GM20000 (cell line): ENCODE results near the gene PRSS27.

Experiments
- DNase-seq: peaks from one replicate; pipeline ENCODE4 v3.0.0; 2012; ENCODE audit warnings: low spot score
- TF ChIP-seq, protein P1 (sequence below): IDR thresholded peaks from 2 replicates; pipeline ENCODE4 v1.5.1; 2012; ENCODE audit warnings: mild to moderate bottlenecking, control low read depth; ENCODE audit errors: extremely low read depth, missing control alignments

PRSS27 gene

DNA sequence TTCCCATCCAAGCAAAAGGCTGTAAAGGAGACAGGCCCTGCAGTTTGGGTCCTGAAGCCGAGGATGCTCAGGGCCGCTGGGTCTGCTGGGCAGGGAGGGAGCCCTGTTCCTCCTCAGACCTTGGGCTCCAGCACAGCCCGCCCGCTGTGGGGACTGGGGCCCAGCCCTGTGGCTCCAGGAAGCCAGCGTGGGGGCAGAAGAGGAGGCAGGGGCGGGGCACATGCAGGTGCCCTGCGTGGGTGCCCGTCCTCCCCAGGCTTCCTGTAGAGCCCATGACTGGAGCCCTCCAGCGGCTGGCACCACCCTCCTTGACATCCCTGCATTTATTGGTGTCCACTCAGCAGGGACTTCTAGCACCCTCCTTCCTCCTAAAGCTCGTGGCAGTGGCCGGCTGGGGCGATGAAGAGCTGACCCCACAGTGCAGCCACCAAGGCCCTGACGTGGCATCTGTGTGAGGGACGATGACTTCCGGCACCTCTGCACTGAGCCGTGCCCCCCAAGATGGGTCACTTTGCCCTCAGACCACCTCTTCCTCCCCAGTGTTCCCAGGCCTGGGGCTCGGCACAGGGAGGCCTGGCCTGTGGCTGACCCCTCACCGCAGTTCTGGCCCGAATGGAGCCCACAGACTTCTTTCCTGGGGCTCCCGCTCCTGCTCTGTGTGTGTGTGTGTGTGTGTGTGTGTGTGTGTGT lies 9.9 kb downstream of the PRSS27 start:
- DNase-seq: no peak
- TF ChIP-seq, protein P1, sequence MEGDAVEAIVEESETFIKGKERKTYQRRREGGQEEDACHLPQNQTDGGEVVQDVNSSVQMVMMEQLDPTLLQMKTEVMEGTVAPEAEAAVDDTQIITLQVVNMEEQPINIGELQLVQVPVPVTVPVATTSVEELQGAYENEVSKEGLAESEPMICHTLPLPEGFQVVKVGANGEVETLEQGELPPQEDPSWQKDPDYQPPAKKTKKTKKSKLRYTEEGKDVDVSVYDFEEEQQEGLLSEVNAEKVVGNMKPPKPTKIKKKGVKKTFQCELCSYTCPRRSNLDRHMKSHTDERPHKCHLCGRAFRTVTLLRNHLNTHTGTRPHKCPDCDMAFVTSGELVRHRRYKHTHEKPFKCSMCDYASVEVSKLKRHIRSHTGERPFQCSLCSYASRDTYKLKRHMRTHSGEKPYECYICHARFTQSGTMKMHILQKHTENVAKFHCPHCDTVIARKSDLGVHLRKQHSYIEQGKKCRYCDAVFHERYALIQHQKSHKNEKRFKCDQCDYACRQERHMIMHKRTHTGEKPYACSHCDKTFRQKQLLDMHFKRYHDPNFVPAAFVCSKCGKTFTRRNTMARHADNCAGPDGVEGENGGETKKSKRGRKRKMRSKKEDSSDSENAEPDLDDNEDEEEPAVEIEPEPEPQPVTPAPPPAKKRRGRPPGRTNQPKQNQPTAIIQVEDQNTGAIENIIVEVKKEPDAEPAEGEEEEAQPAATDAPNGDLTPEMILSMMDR: no peak

DNA sequence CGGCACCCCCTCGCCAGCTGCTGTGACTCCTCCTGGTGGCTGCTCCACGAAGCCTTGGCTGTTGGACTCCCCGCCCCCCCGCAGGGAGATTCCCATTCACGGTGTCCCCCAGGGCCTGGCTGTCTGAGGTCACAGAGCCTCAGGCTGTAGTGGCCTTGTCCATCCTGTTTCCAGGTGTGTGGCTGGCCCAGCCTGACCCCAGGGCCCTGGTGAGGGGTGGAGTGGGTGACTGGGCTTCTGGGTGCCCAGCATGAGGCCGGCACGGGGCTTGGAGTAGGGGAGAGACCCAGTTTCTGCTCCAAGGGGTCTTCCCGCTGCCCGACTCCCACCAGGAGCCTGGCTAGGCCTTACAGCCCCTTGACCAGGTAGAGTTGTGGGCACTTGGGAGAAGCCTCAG lies 10.4 kb downstream of the PRSS27 start:
- no peak for DNase-seq
- TF ChIP-seq, protein P1: no peak

DNA sequence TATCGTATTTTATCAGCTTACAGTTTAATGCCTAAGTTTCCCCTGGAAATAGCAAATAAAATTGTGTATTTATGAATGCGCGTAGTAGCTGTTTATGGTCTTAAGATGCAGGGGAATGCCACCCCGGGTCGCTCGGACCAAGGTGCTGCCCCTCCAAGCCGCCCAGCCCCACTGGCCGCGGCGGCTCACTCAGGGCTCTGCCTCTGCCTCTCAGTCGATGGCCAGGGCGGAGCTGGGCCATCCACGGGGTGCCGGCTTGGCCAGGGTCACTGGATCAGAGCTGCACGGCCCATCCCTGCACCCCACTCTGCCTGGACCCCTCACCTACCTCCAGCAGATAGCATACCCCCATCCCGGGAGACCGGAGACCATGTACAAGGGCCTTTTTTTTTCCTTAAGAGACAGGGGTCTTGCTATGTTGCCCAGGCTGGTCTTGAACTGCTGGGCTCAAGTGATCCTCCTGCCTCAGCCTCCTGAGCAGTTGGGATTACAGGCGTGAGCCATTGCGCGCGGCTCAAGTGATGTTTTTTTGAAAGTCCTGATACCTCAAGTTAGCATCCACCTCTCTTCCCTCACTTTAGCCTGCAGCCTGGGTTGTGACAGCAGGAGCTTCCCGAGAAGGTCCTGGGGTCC lies 11.0 kb downstream of the PRSS27 start:
- no peak for DNase-seq
- TF ChIP-seq, protein P1: no peak

DNA sequence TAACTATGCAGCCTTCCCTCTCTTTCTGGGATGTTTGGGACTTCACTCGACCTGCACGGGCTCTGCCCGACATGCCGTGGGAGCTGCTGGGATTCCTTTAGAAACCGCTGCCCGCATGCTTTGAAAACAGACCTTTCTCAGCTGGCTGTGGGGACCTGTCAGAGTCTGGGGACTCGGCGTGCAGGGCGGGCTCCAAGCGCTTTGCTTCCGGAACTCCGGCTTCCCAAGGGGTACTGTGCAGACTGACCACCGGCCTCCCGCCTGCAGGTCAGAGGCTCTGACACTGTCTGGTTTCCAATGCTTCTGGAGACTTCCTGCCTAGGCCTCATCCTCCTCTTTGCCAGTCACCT lies 11.8 kb downstream of the PRSS27 start:
- no peak for DNase-seq
- TF ChIP-seq, protein P1: no peak

DNA sequence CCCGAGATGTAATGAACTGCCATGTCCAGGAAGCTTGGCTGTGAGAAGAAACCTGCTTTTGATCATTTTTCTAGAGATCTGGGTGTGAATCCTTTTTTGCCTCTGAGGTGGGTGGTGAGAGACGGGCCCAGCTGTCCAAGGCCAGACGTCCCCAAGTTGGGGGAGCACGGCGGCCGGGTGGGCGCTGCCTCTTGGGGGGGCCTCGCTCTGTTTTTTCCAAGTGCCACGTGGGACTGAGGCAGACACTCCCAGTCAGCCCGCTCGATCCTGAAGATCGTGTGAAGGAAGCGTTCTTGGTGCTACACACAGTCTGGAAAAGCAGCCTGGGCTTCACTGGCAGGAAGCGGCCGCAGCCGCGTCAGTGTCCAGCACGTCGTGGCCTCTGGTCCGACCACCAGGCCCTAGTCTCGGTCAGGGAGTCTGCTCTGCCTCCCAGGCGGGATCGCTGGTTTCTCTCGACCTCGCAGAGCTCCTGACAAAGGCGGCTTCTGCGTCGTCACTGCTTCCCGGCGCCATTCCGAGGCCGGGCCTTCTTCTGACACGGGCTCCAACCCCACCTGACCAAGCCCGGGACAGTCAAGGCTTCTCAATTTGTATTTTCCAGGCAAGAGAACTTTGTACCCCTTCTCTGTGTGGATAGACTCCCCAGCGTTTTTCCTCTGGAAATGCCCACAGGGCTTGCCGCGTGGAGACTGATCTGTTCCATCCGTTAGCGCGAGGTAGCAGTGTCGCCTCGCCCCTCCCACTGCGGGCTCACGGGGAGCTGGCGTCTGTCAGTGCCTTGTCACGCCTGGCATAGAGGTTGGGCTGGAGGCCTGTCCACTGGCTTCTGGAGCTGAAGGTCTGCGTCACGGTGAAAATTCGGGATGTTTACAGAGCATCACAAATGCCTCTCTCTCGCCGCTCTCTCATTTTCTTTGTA lies 12.4 kb downstream of the PRSS27 start:
- TF ChIP-seq, protein P1: no peak
- no peak for DNase-seq

DNA sequence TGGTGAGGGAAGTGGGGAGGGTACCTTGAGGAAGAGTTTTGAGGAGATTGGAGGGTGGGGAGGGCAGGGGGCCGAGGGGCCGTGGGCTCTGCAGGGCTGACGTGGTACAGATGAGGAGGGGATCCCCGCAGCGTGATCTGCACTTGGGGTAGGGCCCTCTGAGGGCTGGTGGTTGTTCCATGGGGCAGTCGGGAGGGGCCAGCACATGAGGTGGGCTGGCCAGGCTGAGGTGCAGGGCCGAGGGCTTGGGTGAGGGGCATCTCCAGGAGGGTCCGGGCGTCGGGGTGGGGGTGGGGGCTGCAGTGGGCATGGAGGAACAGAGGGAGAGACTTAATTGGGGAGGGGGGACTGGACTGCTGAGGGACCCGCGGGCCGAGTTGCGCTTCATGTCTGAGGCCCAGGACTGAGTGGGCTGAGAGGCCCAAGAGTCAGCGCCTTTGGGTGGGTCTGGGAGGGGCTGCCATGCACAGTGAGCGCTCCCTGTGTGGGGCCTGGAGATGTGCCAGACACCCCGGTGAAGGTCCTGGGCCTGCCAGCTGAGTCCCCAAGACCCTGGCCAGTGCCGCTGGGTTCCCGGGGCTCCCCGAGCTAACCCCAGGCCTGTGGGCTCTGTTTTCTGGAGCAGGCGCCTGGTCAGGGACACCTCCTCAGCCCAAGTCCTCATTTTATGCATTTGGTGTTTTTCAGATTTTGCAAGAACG lies 13.3 kb downstream of the PRSS27 start:
- TF ChIP-seq, protein P1: no peak
- no peak for DNase-seq
